NCI-H345 treated with DMSO at 0.1 percent for 48 hours (cell line): ENCODE measurements around the gene HHIPL1.

Source experiments
- DNase-seq: peaks from one replicate; lab custom pipeline; 2025; ENCODE audit not compliant: unreplicated experiment; lab: John Stamatoyannopoulos, UW

Gene HHIPL1

DNA sequence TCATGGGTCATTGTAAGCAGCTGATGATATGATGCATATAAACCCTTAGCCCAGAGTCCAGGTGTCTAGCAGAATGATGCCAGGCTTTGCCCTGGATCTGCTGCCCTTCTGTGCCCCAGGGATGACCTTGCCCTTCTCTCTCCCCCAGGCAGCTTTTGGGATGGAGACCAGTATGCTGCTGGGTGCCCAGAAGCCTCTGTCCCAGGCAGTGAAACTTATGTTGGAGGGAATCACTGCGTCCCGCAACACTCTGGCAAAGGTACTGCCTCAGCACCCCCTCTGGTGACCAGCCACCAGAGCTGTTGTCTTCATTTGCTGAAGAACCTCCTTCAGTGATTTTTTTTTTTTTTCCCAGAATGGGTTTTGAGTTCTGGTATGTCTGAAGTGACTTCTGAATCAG, 62.5 kb downstream of the HHIPL1 start:
- no peak for DNase-seq

DNA sequence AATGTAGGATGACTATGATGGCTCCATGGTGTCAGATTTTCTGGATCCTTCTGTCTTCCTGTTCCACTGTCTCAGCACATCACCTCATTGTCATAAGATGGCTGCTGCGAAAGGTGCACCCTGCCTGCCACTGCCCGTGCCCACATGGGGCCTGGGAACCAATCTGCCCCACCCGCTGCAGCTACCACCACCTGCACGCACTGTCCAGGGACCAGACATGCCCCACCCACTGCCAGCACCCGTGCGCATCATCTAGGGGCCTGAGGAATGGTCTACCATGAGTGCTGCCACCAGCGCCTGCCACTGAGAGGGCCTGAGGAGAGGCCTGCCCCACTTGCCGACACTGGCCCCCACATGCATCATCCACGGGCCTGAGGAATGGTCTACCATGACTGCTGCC, 63.0 kb downstream of the HHIPL1 start:
- DNase-seq, result no peak

DNA sequence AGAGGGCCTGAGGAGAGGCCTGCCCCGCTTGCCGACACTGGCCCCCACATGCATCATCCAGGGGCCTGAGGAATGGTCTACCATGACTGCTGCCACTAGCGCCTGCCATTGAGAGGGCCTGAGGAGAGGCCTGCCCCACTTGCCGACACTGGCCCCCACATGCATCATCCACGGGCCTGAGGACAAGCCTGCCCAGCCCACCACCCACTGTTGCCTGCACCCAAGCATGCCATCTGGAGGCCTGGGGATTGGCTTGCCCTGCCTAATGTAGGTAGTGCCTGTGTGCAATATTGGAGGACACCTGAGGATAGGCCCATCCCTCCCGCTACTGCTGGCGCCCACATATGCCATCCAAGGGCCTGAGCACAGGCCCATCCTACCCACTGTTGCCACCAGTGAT, 63.5 kb downstream of the HHIPL1 start:
- no peak for DNase-seq

DNA sequence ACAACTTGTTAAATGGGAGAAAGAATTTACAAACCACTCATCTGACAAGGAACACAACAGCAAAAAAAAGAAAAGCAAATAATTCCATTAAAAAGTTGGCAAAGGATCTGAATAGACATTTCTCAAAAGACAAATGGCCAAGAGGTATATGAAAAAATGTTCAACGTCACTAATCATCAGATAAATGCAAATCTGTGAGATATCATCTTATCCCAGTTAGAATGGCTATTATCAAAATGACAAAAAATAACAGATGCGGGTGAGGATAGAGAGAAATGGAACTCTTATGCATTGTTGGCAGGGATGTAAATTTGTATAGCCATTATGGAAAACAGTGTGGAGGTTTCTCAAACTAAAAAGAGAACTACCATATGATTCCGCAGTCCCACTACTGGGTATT, 69.0 kb downstream of the HHIPL1 start:
- no peak for DNase-seq

DNA sequence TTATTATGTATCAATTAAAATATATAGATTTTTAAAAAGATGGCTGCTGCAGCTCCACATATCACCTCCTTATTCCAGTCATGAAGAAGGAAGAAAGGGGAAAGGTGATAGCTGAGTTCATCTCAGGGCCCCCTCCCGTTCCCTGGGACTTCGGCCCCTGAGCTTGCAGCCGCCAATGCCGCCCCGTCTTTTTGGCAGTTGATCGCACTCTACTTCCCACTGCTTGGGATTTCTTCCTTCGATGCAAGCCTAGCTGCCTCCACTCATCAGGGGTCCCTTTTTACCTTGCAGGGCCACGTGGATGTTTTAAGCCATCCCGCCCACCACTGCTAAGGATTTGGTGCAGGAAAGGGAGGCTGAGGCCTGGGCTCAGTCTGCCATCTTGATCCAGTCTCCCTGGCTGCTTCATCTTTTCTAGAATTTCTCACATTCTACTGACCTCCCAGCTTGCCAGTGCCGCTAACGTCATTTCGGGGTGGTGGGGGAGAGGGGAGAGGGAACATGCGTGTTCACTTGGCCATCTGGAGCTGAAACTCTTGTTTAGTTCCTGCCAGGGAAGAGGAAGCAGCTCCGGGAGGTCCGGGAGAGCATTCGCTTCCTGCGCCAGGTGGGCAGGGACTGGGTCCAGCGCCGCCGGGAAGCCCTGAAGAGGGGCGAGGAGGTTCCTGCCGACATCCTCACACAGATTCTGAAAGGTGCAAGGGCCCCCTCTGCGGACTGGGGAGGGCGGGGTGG, 70.5 kb downstream of the HHIPL1 start:
- DNase-seq, result no peak

DNA sequence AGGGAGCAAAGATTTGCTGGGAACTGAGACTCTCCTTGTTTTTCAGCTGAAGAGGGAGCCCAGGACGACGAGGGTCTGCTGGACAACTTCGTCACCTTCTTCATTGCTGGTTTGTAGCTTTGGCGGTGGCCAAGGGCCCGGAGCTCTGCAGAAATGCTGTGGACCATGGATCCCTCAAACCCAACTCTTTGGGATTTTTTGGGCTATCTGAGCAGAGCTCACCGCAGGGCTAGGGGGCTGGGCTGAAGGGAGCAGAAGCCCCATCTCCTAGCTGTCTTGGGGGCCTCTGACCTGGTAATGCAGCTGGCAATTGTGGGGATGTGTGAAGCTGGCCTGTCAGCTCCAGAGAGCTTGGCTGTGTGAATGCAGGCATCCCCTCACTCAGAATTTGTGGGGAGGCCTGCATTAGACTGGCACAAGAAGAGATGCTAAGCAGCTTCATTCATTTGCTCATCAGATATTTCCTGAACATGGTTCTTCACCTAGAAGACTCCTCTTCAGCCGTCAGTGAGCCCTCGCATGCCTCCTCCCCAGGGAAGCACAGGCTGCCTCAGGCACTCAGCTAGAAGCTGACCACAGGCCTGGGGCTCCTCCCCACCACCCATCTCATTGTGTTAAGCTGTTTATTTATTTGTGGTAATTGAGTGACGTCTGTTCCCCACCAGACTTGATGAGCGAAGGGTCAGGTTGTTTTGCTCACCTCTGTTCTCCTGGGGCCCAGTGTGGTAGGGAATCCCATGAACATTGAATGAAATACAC, 71.3 kb downstream of the HHIPL1 start:
- no peak for DNase-seq

DNA sequence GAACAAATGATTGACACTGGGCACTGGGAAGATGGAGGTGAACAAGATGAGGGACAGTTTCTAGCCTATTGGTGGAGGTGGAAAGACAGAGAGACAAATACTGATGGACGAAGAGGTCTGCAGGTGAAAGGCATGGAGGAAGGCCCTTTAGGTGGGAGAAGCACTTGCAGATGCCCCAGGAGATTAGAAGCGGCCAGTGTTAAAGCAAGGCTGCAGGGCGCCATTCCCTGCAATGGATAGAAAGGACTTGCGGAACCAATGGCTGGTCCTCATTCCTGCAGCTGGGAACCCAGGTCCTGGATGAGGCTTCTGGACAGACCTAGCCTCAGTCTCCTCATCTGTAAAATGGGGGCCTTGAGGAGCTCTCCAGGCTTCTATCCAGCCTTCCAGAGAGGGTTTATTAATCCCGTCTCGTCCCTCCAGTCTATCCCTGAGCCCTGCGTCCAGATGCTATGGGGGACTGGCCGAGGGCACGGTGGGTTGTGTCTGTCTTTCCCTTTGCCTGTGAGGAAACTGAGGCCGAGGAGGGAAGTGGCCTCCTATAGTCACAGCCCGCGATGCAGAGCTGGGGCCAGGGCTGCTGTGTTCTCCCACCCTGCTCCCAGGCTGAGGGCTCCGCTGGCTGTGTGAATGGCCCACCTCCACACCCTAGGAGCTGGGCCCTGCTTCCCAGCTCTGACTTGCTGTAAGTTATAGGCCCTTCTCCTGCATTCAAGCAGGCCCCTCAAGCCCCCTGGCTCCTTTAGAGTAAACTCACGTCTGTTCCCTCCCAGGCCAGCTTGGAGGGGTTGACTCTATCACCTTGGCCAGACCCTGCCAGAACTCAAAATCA, 72.1 kb downstream of the HHIPL1 start:
- no peak for DNase-seq

DNA sequence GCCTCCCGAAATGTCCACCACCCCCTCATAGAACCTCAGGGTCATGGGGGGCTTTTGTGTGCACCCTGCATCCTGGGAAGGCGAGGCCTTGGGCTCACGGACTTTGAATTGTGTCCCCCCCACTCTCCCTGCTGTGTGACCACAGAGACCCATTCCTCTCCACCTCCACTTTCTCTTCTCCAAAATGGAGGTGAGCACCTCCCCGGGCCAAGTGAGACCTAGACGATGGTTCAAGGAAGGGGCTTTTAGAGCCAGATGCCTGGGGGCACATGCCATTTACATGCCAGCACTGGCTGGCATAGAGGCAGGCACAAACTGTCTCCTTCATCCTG, 72.7 kb downstream of the HHIPL1 start:
- DNase-seq, result no peak

DNA sequence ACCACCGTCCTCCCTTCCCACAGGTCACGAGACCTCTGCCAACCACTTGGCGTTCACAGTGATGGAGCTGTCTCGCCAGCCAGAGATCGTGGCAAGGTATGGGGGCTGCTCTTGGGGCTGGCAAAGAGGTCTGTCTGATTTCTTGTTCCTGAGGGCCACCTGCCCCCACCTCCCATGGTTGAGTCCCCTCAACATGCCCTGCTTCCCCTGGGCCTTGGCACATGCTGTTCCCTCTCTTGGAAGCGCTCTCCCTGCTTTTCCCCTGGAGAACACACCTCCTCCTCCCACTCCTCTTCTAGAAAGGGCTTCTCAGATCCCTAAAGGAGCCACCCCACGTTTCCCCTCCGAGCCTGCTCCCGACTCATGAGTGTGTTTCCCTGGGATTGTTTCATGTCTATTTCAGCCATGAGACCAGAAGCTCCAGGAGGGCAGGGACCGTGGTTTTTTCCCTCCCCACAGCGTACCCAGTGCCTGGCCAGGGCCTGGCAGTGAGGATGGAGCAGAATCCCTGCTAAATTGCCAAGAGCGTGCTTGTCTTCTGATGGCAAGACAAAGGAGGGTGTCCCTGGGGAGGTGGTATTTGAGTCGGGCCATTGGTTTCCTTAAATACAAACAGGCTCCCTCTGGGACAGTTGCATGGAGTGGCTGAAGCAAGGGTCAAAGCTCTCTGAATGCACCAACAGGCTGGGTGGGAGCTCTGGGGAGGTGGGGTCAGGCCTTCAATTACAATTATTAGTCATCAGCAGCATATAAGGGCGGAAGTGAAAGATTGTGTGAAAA, 73.3 kb downstream of the HHIPL1 start:
- no peak for DNase-seq

DNA sequence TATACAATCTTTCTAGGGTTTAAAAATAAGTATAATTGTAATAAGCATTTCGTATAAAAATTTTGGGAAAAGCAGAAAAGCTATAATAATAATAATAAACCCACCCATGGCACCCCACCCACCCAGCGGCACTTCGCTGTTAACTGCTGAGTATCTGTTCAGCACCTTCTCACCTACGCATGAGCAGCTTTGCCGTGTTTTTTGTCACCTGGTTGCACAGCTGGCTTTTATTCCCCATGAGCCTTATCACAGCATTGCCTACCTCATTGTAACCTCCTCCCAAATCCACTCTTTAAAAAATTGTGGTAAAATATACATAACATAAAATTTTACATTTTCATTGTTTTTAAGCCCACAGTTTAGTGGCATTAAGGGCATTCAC, 73.9 kb downstream of the HHIPL1 start:
- no peak for DNase-seq

DNA sequence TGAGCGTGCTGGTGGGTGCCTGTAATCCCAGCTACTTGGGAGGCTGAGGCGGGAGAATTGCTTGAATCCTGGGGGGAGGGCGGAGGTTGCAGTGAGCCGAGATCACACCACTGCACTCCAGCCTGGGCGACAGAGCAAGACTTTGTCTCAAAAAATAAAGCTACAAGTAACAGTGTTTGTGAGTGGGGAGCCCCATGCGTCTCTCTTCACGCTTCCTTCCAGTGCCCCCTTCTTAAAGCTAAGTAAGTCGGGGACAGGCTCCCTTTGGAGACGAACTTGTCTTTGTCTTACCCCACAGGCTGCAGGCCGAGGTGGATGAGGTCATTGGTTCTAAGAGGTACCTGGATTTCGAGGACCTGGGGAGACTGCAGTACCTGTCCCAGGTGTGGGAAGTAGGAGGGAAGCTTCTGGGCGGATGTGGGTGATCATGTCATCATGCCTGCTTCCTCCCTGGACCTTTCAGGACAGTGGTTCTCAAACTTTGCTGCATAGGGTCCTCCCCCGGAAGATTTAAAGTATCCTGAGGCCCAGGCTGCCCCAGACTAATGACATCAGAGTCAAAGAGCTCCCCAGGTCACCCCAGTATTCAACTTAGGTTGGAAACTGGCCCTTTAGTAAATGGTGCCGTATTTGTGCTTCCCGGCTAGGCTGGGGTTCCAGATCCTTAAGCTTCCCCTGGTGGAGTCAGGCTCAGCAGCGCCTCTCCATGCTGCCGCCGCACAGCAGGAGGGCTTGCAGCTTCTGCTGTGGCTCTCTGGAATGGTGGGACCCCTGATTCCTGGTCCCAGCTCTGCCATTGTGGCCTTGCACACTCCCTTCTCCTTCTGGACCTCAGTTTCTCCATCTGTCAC, 76.2 kb downstream of the HHIPL1 start:
- DNase-seq, result no peak

DNA sequence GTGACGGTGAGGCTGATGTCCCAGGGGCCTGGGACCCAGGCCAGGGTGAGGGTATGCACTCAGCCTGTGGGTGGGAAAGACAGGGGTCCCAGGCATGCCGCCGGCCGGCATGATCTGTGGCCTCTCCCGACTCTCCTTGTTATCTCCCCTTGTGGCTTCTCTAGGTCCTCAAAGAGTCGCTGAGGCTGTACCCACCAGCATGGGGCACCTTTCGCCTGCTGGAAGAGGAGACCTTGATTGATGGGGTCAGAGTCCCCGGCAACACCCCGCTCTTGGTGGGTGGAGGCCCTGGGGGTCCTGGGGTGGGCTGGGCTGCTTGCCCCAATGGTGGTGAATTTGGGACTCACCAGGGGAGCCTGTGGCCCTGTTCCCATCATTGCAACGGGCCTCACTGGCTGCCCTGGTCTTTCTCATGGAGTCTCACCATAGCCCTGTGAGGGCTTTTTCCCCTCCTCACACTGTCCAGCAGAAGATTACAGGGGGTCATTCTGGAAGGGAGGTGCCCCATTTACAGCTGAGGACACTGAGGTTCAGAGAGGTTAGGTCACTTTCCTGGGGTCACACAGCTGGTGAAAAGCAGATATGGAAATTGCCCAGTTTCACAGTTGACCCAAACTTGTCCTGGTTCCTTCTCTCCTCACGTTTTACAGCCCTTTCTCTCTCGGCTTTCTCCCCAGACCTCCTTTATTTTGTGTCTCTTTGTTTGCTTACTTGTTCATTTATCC, 77.0 kb downstream of the HHIPL1 start:
- no peak for DNase-seq

DNA sequence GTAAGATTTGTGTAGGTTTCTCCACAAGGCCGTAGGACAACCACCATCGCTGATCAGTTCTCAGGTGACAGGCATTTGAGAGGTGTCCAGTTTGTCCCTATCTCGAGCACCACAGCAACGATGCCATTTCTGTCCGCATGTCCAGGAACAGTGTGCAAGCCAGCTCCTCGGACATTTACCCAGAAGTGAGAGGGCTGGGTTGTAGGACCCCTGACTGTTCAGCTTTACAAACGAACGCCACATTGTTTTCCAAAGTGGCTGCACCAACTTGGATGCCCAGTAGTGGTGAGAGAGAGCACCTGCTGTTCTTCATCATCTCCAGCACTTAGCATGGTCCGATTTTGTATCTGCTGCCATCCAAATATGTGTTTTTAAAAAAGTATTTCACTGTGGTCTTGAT, 77.8 kb downstream of the HHIPL1 start:
- no peak for DNase-seq

DNA sequence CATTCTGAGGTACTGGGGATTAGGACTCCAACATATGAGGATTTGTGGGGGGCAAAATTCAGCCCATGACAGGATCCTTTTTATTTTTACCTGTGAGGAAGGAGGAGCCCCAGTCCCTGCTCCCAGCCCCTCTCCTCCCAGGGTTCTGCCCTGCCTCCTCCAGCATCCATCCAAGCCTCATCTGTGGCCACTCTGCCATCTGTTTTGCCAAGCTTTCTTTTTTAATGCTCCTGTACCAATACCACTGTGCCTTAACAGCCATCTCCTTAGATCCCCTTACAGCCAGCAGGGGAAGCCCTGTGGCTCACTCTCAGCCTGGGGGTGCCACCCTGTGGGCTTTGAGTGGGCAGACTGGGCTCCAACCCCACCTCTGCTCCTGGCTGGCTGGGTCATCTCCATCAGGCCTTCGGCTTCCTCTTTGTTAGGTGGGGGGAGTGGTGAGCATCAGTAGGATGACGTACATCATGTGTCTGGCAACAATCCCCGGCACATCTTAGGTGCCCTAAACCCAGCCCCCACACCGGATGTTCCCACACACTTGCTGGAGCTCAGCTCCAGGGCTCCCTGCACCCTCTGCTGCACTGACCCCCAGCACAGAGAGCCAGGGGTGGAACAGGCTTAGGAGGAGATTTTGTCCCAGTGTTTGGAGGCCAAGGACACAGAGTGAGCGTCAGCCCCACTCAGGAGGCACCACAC, 79.4 kb downstream of the HHIPL1 start:
- DNase-seq, result no peak

DNA sequence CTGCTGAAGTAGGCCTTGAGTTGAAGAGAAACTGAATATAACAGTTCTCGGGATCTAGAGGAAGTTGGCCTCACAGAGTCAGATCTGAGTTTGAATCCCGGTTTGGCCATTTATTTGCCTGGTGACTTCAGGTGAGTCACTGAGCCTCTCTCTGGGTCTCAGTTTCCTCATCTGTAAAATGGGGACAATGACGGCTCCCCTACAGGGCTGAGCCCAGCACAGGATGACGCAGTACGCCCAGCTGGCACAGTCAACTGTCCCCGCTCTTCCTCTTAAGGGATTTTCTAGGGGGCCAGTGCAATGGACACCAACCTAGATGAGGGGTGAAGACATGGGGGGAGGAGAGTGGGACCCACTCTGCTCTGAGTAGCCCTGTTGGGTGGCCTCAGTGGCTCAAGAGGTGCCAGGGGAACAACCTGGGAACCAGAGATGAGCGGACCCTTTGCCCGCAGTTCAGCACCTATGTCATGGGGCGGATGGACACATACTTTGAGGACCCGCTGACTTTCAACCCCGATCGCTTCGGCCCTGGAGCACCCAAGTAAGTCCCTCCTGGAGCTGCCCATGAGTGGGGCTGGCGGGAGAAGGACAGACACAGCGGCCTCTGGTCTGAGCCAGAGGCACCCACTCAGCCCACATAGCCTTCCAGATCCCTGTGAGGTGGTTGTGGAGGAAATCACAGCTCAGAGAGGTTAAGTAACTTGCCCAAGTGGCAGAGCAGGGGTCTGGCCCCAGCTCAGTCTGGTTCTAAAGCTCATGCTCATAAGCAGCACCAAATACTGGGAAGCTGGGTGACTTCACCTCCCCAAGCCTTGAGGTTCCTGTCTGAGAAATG, 80.2 kb downstream of the HHIPL1 start:
- no peak for DNase-seq

DNA sequence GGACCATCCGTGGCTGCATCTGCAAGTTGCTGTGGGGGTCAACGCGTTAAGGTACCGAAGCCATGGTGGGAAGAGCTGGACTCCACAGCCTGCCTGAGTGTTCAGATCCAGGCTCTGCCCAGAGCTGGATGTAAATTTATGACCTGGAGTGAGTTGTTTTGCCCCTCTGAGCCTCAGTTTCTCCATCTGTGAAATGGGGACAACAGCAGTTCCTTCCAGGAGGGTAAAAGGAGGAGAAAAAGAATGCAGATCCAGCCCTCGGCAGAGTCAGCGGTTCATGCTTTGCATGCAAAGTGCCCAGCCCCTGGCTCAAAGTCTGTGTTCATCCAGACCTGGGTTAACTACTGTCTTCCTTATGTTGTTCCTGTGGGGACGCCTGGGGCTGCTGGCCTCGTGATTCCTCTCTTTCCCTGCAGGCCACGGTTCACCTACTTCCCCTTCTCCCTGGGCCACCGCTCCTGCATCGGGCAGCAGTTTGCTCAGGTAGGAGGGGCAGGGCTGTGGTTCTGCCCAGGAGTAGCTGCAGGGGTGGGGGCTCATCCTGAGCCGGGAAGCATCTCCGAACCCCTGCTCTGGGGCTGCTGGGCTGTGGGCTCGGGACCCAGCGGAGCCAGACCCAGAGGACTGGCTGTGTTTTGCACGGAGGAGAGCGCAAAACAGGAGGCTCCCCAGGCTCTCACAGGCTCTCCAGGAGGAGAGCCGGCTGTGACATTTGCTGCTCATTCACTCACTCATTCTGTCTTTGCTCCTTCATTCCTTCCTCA, 81.0 kb downstream of the HHIPL1 start:
- DNase-seq, result no peak

DNA sequence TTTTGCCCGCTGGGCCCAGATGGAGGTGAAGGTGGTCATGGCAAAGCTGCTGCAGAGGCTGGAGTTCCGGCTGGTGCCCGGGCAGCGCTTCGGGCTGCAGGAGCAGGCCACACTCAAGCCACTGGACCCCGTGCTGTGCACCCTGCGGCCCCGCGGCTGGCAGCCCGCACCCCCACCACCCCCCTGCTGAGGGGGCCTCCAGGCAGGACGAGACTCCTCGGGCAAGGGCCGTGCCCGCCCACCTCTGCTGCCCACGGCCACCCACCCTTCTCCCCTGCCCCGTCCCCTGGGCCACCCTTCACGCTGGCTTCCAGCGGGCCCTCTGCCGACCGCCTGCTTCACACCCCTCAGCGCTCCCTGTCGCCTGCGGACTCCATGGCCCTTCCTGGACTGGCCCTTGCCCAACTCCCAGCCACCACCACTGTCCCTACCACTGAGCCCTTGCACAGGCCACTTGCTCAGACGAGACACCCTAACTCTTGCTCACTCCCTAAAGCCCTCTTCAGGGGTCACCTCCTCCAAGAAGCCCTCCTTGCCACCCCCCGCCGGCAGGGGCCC, 81.7 kb downstream of the HHIPL1 start:
- no peak for DNase-seq
